Spleen (tissue), 11 donors: ENCODE results near the gene AP2M1. TPM values are rescaled to one million over a fixed set of nuclear protein-coding genes. Genes with fewer than 3 reads are reported as not detected.
A peak's percentile ranks its signal among the peaks of the same experiment; 100 is the strongest.

ENCODE experiments used
- DNase-seq: peaks from one replicate; pipeline ENCODE4 v3.0.0-alpha.2; 2020
- H3K27ac ChIP-seq, 8 donors: fragments of 200-600 bp; sonication (generic) in 7 of 8; 1 replicate in 4 of 8; 2 replicates in 4 of 8; pipeline versions ENCODE4 v1.5.0 to v1.8.0; 2016 to 2021; ENCODE audit warnings: inconsistent platforms in 4 of 8, mild to moderate bottlenecking in 4 of 8, moderate library complexity in 1 of 8
- H3K27me3 ChIP-seq, 7 donors: fragments of 200-600 bp; sonication (generic) in 6 of 7; replicated peaks in 1 of 7; 1 replicate in 4 of 7; 2 replicates in 3 of 7; pipeline versions ENCODE4 v1.5.0 to v1.8.0; 2016 to 2021; ENCODE audit warnings: inconsistent platforms in 3 of 7, mild to moderate bottlenecking in 1 of 7
- H3K36me3 ChIP-seq, 6 donors: fragments of 200-600 bp; sonication (generic) in 5 of 6; 1 replicate in 4 of 6; 2 replicates in 2 of 6; pipeline versions ENCODE4 v1.5.0 to v1.8.0; 2016 to 2021; ENCODE audit warnings: inconsistent platforms in 2 of 6
- H3K4me1 ChIP-seq, 6 donors: fragments of 200-600 bp; sonication (generic) in 5 of 6; 1 replicate in 3 of 6; 2 replicates in 3 of 6; pipeline versions ENCODE4 v1.5.0 to v1.8.0; 2016 to 2021; ENCODE audit warnings: inconsistent platforms in 3 of 6
- H3K4me3 ChIP-seq, 8 donors: fragments of 200-600 bp; sonication (generic) in 7 of 8; 1 replicate in 4 of 8; 2 replicates in 4 of 8; pipeline versions ENCODE4 v1.5.0 to v1.8.0; 2016 to 2021; ENCODE audit warnings: inconsistent platforms in 4 of 8, mild to moderate bottlenecking in 4 of 8, moderate library complexity in 2 of 8
- H3K9me3 ChIP-seq, 8 donors: fragments of 200-600 bp; sonication (generic) in 7 of 8; 1 replicate in 4 of 8; 2 replicates in 4 of 8; pipeline versions ENCODE4 v1.5.0 to v1.8.0; 2016 to 2021; ENCODE audit warnings: inconsistent platforms in 4 of 8
- CTCF ChIP-seq, 11 experiments: fragments of 200-600 bp in 7 of 11; fragments of 450-650 bp in 4 of 11; sonication (generic) in 4 of 11; IDR thresholded peaks in 8 of 11; conservative IDR thresholded peaks in 3 of 11; 1 replicate in 7 of 11; 2 replicates in 4 of 11; pipeline versions ENCODE4 v1.4.0 to v1.8.0; 2016 to 2021; ENCODE audit warnings: antibody characterized with exemption in 11 of 11, inconsistent platforms in 4 of 11, mild to moderate bottlenecking in 1 of 11
- POLR2A ChIP-seq, 3 donors: fragments of 450-650 bp; IDR thresholded peaks; one replicate each; pipeline ENCODE4 v1.5.1; 2017; ENCODE audit warnings: antibody characterized with exemption in 3 of 3, mild to moderate bottlenecking in 1 of 3
- POLR2AphosphoS5 ChIP-seq, 3 donors: sonication (generic); formaldehyde crosslinking; IDR thresholded peaks; one replicate each; pipeline ENCODE4 v1.5.1; 2017; ENCODE audit warnings: antibody characterized with exemption in 3 of 3
- WGBS, 5 donors: extraction: QIAGEN DNeasy Blood & Tissue Kit in 3 of 5; methylation state at CpG; one replicate each; pipeline versions ENCODE4 v1.1.5 to v1.1.7; 2013 to 2018; 5-methylcytosine and 5-hydroxymethylcytosine counted together
- intact Hi-C: fragments of 100-400 bp; cut with DNase I; formaldehyde crosslinking; loops from one replicate; pipeline ENCODE4 v1.15.0; 2023; ENCODE audit warnings: low total_unique reads
- polyA plus RNA-seq, 3 donors: library from polyadenylated mRNA; stranded (reverse); fragments of 200-250 nt; gene quantifications; one replicate each; pipeline ENCODE4 v1.2.1, GENCODE V29; 2013
- total RNA-seq, 7 donors: library from RNA; depleted of rRNA in 3 of 7; stranded (reverse); fragments of >200 nt in 3 of 7; fragmentation: NEBNext Ultra II Directional in 4 of 7; extraction: Animal tissue kit (Norgen Biotek cat#: 25700) in 4 of 7; gene quantifications; one replicate each; pipeline versions ENCODE4 v1.1.0 to v1.2.1, GENCODE V29; 2016 to 2021
- donor health status: healthy with polysubstance abuse.
- donor health status: DM: no; HTN: no; CAD: no; lungs with moderate emphysema.
- donor health status: DM: no; HTN: no; CAD: no.
- donor health status: Bipolar disorder and iron deficiency.
- donor health status: healthy.
- donor health status: DM: no; HTN: no; CAD: no.
- donor health status: DM: yes; HTN: yes; CAD: no.

AP2M1 gene
- total and polyA plus RNA-seq, 10 donors: 98.7 to 254 (median 195) TPM

GRCh38 chr3:184166671-184167070, 8.0 kb upstream of the AP2M1 start:
- Histone ChIP-seq H3K9me3 (no peaks in the 10 kb centered on the region), H3K27me3 (no peaks in the 10 kb centered on the region), H3K4me1 (peaks cover 0 to 22% (median 7%) of the 10 kb centered on the region in 6 donors), H3K4me3 (no peak overlapping the region), H3K36me3 (peaks cover 0 to 100% (median 78%) of the 10 kb centered on the region in 6 donors), H3K27ac (no peak overlapping the region)
- DNase-seq: peak; percentile 63
- peak in 1 of 3 donors; percentile 56 for TF ChIP-seq POLR2AphosphoS5 (IDR thresholded peaks at IDR 0.05)
- TF ChIP-seq CTCF (IDR thresholded peaks at IDR 0.05 in 8 of 11, conservative IDR thresholded peaks at IDR 0.05 in 3 of 11): no peak
- no peak for TF ChIP-seq POLR2A (IDR thresholded peaks at IDR 0.05)
- intact Hi-C loops: no loop called here
- 94 to 96% (median 96%) methylated on average over 6 of the region's 6 CpGs for WGBS, 5 donors

GRCh38 chr3:184167786-184168185, 6.9 kb upstream of the AP2M1 start:
- Histone ChIP-seq H3K4me1 (peaks cover 0 to 16% (median 0%) of the 10 kb centered on the region in 6 donors), H3K4me3 (no peak overlapping the region), H3K27me3 (no peaks in the 10 kb centered on the region), H3K27ac (no peak overlapping the region), H3K9me3 (no peaks in the 10 kb centered on the region), H3K36me3 (peaks cover 0 to 100% (median 85%) of the 10 kb centered on the region in 6 donors)
- peak; percentile 51 for DNase-seq
- TF ChIP-seq CTCF (IDR thresholded peaks at IDR 0.05 in 8 of 11, conservative IDR thresholded peaks at IDR 0.05 in 3 of 11): no peak
- no peak for TF ChIP-seq POLR2AphosphoS5 (IDR thresholded peaks at IDR 0.05)
- TF ChIP-seq POLR2A (IDR thresholded peaks at IDR 0.05): no peak
- WGBS, 5 donors: 90 to 100% (median 97%) methylated on average over 7 to 8 of the region's 8 CpGs
- intact Hi-C loops: no loop called here

GRCh38 chr3:184168363-184169120, 6.1 kb upstream of the AP2M1 start:
- DNase-seq: peak; percentile 48
- no peaks in the 10 kb centered on the region for H3K27me3 ChIP-seq
- no peak overlapping the region for H3K27ac ChIP-seq
- no peak overlapping the region for H3K4me3 ChIP-seq
- no peaks in the 10 kb centered on the region for H3K9me3 ChIP-seq
- peaks cover 0 to 94% (median 85%) of the 10 kb centered on the region in 6 donors for H3K36me3 ChIP-seq
- peaks cover 0 to 8% (median 0%) of the 10 kb centered on the region in 6 donors for H3K4me1 ChIP-seq
- intact Hi-C loops: no loop called here
- 82 to 94% (median 87%) methylated on average over 8 to 9 of the region's 9 CpGs for WGBS, 5 donors
- TF ChIP-seq POLR2AphosphoS5 (IDR thresholded peaks at IDR 0.05) (no peak), POLR2A (IDR thresholded peaks at IDR 0.05) (no peak), CTCF (IDR thresholded peaks at IDR 0.05 in 8 of 11, conservative IDR thresholded peaks at IDR 0.05 in 3 of 11) (no peak)
